A549 (cell line): ENCODE measurements around the gene TTC33. TPM values are rescaled to one million over a fixed set of nuclear protein-coding genes. Genes with fewer than 3 reads are reported as not detected.

Source experiments
- ATAC-seq, 2 experiments: fragments of 200-7000 bp in 1 of 2; fragments of >200 bp in 1 of 2; cut with Nextera tagmentation in 1 of 2; cut with Tn5 transposase in 1 of 2; 3 replicates each; pipeline versions ENCODE4 v1.8.0 to v1.9.1; 2018 to 2020; ENCODE audit warnings: mild to moderate bottlenecking in 1 of 2, moderate library complexity in 1 of 2
- CTCF ChIA-PET: fragments of 300-600 bp; sonication (Branson Sonifier 250); formaldehyde crosslinking; extraction: SDS; loops from one replicate; lab custom pipeline; 2021; ENCODE audit warnings: antibody characterized with exemption, inconsistent platforms; lab: Yijun Ruan, JAX
- POLR2A ChIA-PET: fragments of 350-600 bp; formaldehyde crosslinking; extraction: SDS; loops from one replicate; lab custom pipeline; 2021; ENCODE audit warnings: antibody characterized with exemption, inconsistent platforms; lab: Yijun Ruan, JAX
- DNase-seq, 2 experiments: peaks; one replicate each; pipeline versions ENCODE4 v3.0.0 to v3.0.0-alpha.2; 2011 to 2016; ENCODE audit warnings: low read depth in 1 of 2, low spot score in 1 of 2
- FAIRE-seq: peaks from 2 replicates; lab custom pipeline; 2011; peaks lifted over from hg19 to GRCh38; lab: Jason Lieb, UNC
- H3K27ac ChIP-seq, 2 experiments: fragments of >200 bp; sonication (Bioruptor Twin); formaldehyde crosslinking; 3 replicates each; pipeline ENCODE4 v1.5.1; 2016 to 2017
- H3K4me1 ChIP-seq: fragments of >200 bp; sonication (Bioruptor Twin); formaldehyde crosslinking; 3 replicates; pipeline ENCODE4 v1.6.1; 2016
- H3K4me2 ChIP-seq: fragments of >200 bp; sonication (Bioruptor Twin); formaldehyde crosslinking; 3 replicates; pipeline ENCODE4 v1.6.1; 2016
- H3K4me3 ChIP-seq: fragments of >200 bp; sonication (Bioruptor Twin); formaldehyde crosslinking; 3 replicates; pipeline ENCODE4 v1.5.1; 2016
- H3K9me3 ChIP-seq: fragments of >200 bp; sonication (Bioruptor Twin); formaldehyde crosslinking; 3 replicates; pipeline ENCODE4 v1.6.1; 2016
- BHLHE40 ChIP-seq: IDR thresholded peaks from 2 replicates; pipeline ENCODE4 v1.6.1; 2012; ENCODE audit warnings: low read depth, low read length, inconsistent platforms
- CBX2 ChIP-seq: fragments of 200-600 bp; sonication (generic); IDR thresholded peaks from 2 replicates; pipeline ENCODE4 v1.6.1; 2016; ENCODE audit warnings: low read depth, mild to moderate bottlenecking, borderline replicate concordance
- CBX8 ChIP-seq: fragments of 200-600 bp; sonication (generic); IDR thresholded peaks from 2 replicates; pipeline ENCODE4 v1.6.1; 2016
- CEBPB ChIP-seq, 2 experiments: fragments of >200 bp in 1 of 2; sonication (Bioruptor Twin) in 1 of 2; formaldehyde crosslinking in 1 of 2; IDR thresholded peaks; 2 replicates each; pipeline ENCODE4 v1.6.1; 2012 to 2016
- CHD2 ChIP-seq: fragments of 150-350 bp; IDR thresholded peaks from 2 replicates; pipeline ENCODE4 v1.6.1; 2014; ENCODE audit warnings: low read length; ENCODE audit not compliant: partially characterized antibody
- EHF ChIP-seq: fragments of 250-450 bp; sonication (Bioruptor Pico); IDR thresholded peaks from 2 replicates; pipeline ENCODE4 v1.5.0; 2020; ENCODE audit warnings: mild to moderate bottlenecking
- ESRRA ChIP-seq: fragments of 150-350 bp; IDR thresholded peaks from 2 replicates; pipeline ENCODE4 v1.6.1; 2014; ENCODE audit warnings: mild to moderate bottlenecking, low read length, borderline replicate concordance
- FOXS1 ChIP-seq: fragments of 250-450 bp; sonication (Bioruptor Pico); IDR thresholded peaks from 2 replicates; pipeline ENCODE4 v1.5.0; 2020; ENCODE audit warnings: mild to moderate bottlenecking, moderate library complexity
- GATA3 ChIP-seq: IDR thresholded peaks from 2 replicates; pipeline ENCODE4 v1.6.1; 2012; ENCODE audit warnings: borderline replicate concordance
- HEYL ChIP-seq: fragments of 250-450 bp; sonication (Bioruptor Pico); IDR thresholded peaks from 2 replicates; pipeline ENCODE4 v1.8.0; 2021; ENCODE audit warnings: mild to moderate bottlenecking, moderate library complexity
- HOXB13 ChIP-seq: fragments of 250-450 bp; sonication (Bioruptor Pico); IDR thresholded peaks from 2 replicates; pipeline ENCODE4 v1.5.0; 2020; ENCODE audit warnings: low read depth, mild to moderate bottlenecking, moderate library complexity
- JUN ChIP-seq, 2 experiments: fragments of >200 bp; sonication (Bioruptor Twin); formaldehyde crosslinking; IDR thresholded peaks; 2 replicates in 1 of 2; 3 replicates in 1 of 2; pipeline ENCODE4 v1.6.1; 2016 to 2017
- KDM1A ChIP-seq: fragments of 200-600 bp; sonication (generic); IDR thresholded peaks from 2 replicates; pipeline ENCODE4 v1.6.1; 2016; ENCODE audit warnings: low read depth, mild to moderate bottlenecking
- KDM5A ChIP-seq: fragments of 200-600 bp; sonication (generic); IDR thresholded peaks from 2 replicates; pipeline ENCODE4 v1.6.1; 2016; ENCODE audit warnings: antibody characterized with exemption, mild to moderate bottlenecking
- MAFK ChIP-seq: fragments of 450-650 bp; IDR thresholded peaks from 2 replicates; pipeline ENCODE4 v1.6.1; 2014; ENCODE audit not compliant: partially characterized antibody
- MAZ ChIP-seq: fragments of 150-350 bp; IDR thresholded peaks from 2 replicates; pipeline ENCODE4 v1.6.1; 2014; ENCODE audit warnings: antibody characterized with exemption, low read depth, low read length, borderline replicate concordance
- MYC ChIP-seq: IDR thresholded peaks from 2 replicates; pipeline ENCODE4 v1.6.1; 2012; ENCODE audit warnings: mild to moderate bottlenecking, inconsistent platforms, low read length, improper control_type of control experiment, borderline replicate concordance
- NR3C1 ChIP-seq: fragments of >200 bp; sonication (Bioruptor Twin); formaldehyde crosslinking; IDR thresholded peaks from 3 replicates; pipeline ENCODE4 v1.6.1; 2017
- POLR2A ChIP-seq: IDR thresholded peaks from 2 replicates; pipeline ENCODE4 v1.6.1; 2012; ENCODE audit warnings: mild to moderate bottlenecking, low read length
- RFX5 ChIP-seq: fragments of 450-650 bp; IDR thresholded peaks from 2 replicates; pipeline ENCODE4 v1.7.1; 2014; ENCODE audit warnings: antibody characterized with exemption, mild to moderate bottlenecking, moderate library complexity
- SREBF2 ChIP-seq: fragments of 450-650 bp; IDR thresholded peaks from 2 replicates; pipeline ENCODE4 v1.6.1; 2014; ENCODE audit warnings: mild to moderate bottlenecking, moderate library complexity
- TP53 ChIP-seq: fragments of 250-450 bp; sonication (Bioruptor Pico); IDR thresholded peaks from 2 replicates; pipeline ENCODE4 v1.5.0; 2021; ENCODE audit warnings: mild to moderate bottlenecking, moderate library complexity
- ZC3H11A ChIP-seq: fragments of 450-650 bp; IDR thresholded peaks from 2 replicates; pipeline ENCODE4 v1.6.1; 2014; ENCODE audit warnings: antibody characterized with exemption, mild to moderate bottlenecking
- ZFP36 ChIP-seq: fragments of 450-650 bp; IDR thresholded peaks from 2 replicates; pipeline ENCODE4 v1.6.1; 2014; ENCODE audit warnings: borderline replicate concordance; ENCODE audit not compliant: partially characterized antibody
- ZNF302 ChIP-seq: fragments of 250-450 bp; sonication (Bioruptor Pico); IDR thresholded peaks from 2 replicates; pipeline ENCODE4 v1.9.0; 2021; ENCODE audit warnings: inconsistent platforms, mild to moderate bottlenecking, moderate library complexity
- ZSCAN20 ChIP-seq: fragments of 250-450 bp; sonication (Bioruptor Pico); IDR thresholded peaks from 2 replicates; pipeline ENCODE4 v1.8.0; 2022; ENCODE audit warnings: mild to moderate bottlenecking, moderate library complexity
- WGBS: methylation state at CpG from one replicate; pipeline ENCODE4 v1.1.6; 2017; ENCODE audit errors: missing lambda C conversion rate; 5-methylcytosine and 5-hydroxymethylcytosine counted together
- polyA plus RNA-seq, 4 experiments: library from polyadenylated mRNA; depleted of rRNA in 3 of 4; stranded (reverse); fragments of >200 nt; fragmentation: RNase III in 1 of 4; extraction: RNeasy Plus Mini Kit Qiagen cat#74134 plus additional on column Dnase treatment in 1 of 4; gene quantifications; 2 replicates in 3 of 4; 3 replicates in 1 of 4; pipeline ENCODE4 v1.2.3, GENCODE V29; 2011 to 2017
- TF ChIP-seq, protein P1 (sequence below): fragments of >200 bp; sonication (Bioruptor Twin); formaldehyde crosslinking; IDR thresholded peaks from 2 replicates; pipeline ENCODE4 v1.6.1; 2016
- TF ChIP-seq, protein P2 (sequence below): fragments of >200 bp; sonication (Bioruptor Twin); formaldehyde crosslinking; IDR thresholded peaks from 3 replicates; pipeline ENCODE4 v1.5.1; 2016
- TF ChIP-seq, protein P3 (sequence below): fragments of 250-450 bp; sonication (Bioruptor Pico); IDR thresholded peaks from 2 replicates; pipeline ENCODE4 v1.5.0; 2020; ENCODE audit warnings: low read depth, mild to moderate bottlenecking, moderate library complexity
- TF ChIP-seq, protein P4 (sequence below): fragments of 450-650 bp; IDR thresholded peaks from 2 replicates; pipeline ENCODE4 v1.6.1; 2014; ENCODE audit warnings: antibody characterized with exemption
- TF ChIP-seq, protein P5 (sequence below): fragments of 150-350 bp; IDR thresholded peaks from 2 replicates; pipeline ENCODE4 v1.6.1; 2014; ENCODE audit warnings: low read depth, mild to moderate bottlenecking, low read length

The TTC33 gene
- polyA plus RNA-seq, 2 of the 4 experiments (the other 2 are of a cell fraction), result 17.1 to 19.8 TPM

DNA sequence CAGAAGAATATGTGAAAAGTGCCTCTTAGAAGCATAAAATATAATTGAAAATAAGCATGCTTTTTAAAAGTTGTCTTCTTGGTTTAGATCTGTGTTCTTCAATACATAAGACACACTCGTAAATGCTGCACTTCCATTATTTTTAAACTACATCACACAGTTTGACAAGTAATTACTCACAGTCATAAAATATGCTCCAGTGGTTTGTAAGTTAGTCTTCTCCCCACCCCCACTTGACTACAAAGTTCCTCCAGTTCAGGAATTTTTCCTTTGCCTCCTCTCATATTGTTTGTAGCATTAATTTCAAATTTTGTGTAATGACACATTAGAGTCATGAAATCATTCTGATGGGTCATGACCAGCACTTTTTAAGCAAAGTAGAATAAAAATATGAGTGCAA is 136.3 kb downstream of the TTC33 start:
- WGBS, result 67% methylated on average over 1 of the region's 1 CpG
- Histone ChIP-seq H3K4me1 (peaks cover 7% of the 10 kb centered on the region; the same call in 1 of the 3 replicates), H3K27ac (no peak overlapping the region), H3K9me3 (no peaks in the 10 kb centered on the region), H3K4me3 (no peak overlapping the region), H3K4me2 (no peak overlapping the region)
- FAIRE-seq (no peak), ATAC-seq (no peak), DNase-seq (no peak)
- TF ChIP-seq TP53 (CRISPR knock-in tag), result no peak
- no peak for TF ChIP-seq HOXB13 (CRISPR knock-in tag)
- no peak for TF ChIP-seq KDM1A
- TF ChIP-seq, protein P1, sequence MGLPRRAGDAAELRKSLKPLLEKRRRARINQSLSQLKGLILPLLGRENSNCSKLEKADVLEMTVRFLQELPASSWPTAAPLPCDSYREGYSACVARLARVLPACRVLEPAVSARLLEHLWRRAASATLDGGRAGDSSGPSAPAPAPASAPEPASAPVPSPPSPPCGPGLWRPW, result no peak
- TF ChIP-seq, protein P2, sequence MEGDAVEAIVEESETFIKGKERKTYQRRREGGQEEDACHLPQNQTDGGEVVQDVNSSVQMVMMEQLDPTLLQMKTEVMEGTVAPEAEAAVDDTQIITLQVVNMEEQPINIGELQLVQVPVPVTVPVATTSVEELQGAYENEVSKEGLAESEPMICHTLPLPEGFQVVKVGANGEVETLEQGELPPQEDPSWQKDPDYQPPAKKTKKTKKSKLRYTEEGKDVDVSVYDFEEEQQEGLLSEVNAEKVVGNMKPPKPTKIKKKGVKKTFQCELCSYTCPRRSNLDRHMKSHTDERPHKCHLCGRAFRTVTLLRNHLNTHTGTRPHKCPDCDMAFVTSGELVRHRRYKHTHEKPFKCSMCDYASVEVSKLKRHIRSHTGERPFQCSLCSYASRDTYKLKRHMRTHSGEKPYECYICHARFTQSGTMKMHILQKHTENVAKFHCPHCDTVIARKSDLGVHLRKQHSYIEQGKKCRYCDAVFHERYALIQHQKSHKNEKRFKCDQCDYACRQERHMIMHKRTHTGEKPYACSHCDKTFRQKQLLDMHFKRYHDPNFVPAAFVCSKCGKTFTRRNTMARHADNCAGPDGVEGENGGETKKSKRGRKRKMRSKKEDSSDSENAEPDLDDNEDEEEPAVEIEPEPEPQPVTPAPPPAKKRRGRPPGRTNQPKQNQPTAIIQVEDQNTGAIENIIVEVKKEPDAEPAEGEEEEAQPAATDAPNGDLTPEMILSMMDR, result no peak
- TF ChIP-seq CBX2, result no peak
- TF ChIP-seq, protein P3, sequence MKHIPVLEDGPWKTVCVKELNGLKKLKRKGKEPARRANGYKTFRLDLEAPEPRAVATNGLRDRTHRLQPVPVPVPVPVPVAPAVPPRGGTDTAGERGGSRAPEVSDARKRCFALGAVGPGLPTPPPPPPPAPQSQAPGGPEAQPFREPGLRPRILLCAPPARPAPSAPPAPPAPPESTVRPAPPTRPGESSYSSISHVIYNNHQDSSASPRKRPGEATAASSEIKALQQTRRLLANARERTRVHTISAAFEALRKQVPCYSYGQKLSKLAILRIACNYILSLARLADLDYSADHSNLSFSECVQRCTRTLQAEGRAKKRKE (CRISPR knock-in tag), result no peak
- no peak for TF ChIP-seq CEBPB (IDR thresholded peaks at IDR 0.05)
- no peak for TF ChIP-seq MYC
- TF ChIP-seq FOXS1 (CRISPR knock-in tag), result no peak
- TF ChIP-seq RFX5, result no peak
- TF ChIP-seq ZNF302 (CRISPR knock-in tag), result no peak
- TF ChIP-seq, protein P4, sequence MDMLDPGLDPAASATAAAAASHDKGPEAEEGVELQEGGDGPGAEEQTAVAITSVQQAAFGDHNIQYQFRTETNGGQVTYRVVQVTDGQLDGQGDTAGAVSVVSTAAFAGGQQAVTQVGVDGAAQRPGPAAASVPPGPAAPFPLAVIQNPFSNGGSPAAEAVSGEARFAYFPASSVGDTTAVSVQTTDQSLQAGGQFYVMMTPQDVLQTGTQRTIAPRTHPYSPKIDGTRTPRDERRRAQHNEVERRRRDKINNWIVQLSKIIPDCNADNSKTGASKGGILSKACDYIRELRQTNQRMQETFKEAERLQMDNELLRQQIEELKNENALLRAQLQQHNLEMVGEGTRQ, result no peak
- no peak for TF ChIP-seq HEYL (CRISPR knock-in tag)
- TF ChIP-seq BHLHE40, result no peak
- no peak for TF ChIP-seq NR3C1
- no peak for TF ChIP-seq SREBF2
- TF ChIP-seq JUN (IDR thresholded peaks at IDR 0.05), result no peak
- TF ChIP-seq CBX8, result no peak
- ChIA-PET POLR2A (no interaction called here), CTCF (no interaction called here)

DNA sequence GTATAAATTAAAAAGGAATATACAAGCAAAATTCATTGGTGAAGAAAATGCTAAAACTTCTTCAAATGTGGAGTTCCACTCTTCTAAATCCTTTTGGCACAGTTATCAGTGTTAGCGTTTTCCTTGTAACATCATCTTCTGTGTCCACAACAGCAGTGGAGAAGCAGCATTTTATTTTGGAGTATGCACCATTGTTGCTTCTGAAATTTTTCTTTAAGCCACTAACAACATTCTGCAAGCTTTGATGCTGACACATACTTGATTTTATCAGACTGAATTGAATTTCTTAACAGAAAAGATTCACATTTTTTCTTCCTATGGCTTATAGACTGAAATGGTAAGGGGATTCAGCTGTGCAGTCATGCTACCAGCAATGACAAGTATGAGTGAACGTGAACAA is 136.8 kb downstream of the TTC33 start:
- FAIRE-seq, result no peak
- ChIA-PET POLR2A (no interaction called here), CTCF (no interaction called here)

More for the DNA sequence above, 136.8 kb downstream of the TTC33 start:
- no peak for TF ChIP-seq MAZ
- no peak for TF ChIP-seq NR3C1
- no peak for TF ChIP-seq MAFK
- TF ChIP-seq KDM1A, result no peak
- no peak for TF ChIP-seq GATA3
- TF ChIP-seq, protein P4, result no peak
- TF ChIP-seq ESRRA, result no peak
- TF ChIP-seq, protein P5, sequence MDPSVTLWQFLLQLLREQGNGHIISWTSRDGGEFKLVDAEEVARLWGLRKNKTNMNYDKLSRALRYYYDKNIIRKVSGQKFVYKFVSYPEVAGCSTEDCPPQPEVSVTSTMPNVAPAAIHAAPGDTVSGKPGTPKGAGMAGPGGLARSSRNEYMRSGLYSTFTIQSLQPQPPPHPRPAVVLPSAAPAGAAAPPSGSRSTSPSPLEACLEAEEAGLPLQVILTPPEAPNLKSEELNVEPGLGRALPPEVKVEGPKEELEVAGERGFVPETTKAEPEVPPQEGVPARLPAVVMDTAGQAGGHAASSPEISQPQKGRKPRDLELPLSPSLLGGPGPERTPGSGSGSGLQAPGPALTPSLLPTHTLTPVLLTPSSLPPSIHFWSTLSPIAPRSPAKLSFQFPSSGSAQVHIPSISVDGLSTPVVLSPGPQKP, result no peak
- TF ChIP-seq KDM5A, result no peak
- no peak for TF ChIP-seq ZFP36
- TF ChIP-seq ZNF302 (CRISPR knock-in tag), result no peak
- TF ChIP-seq, protein P1, result no peak
- no peak for TF ChIP-seq HEYL (CRISPR knock-in tag)
- TF ChIP-seq ZC3H11A, result no peak
- no peak for TF ChIP-seq CHD2
- no peak for TF ChIP-seq ZSCAN20 (CRISPR knock-in tag)
- no peak for TF ChIP-seq EHF
- TF ChIP-seq, protein P3 (CRISPR knock-in tag), result no peak
- TF ChIP-seq POLR2A, result no peak
- ATAC-seq (no peak), DNase-seq (no peak)
- Histone ChIP-seq H3K4me2 (no peak overlapping the region), H3K9me3 (no peaks in the 10 kb centered on the region), H3K27ac (no peak overlapping the region), H3K4me1 (peaks cover 7% of the 10 kb centered on the region; the same call in 1 of the 3 replicates), H3K4me3 (no peak overlapping the region)
- WGBS, result 74% methylated on average over 2 of the region's 2 CpGs
